WTC11 (cell line): ENCODE results near the gene SPRY2.

Experiments
- CREB1 ChIP-seq: sonication (generic); formaldehyde crosslinking; IDR thresholded peaks from 2 replicates; pipeline ENCODE4 v1.8.0; 2023; ENCODE audit warnings: mild to moderate bottlenecking, missing genetic modification reagents
- CTCF ChIP-seq: fragments of 200-600 bp; IDR thresholded peaks from 2 replicates; pipeline ENCODE4 v1.8.0; 2022; ENCODE audit warnings: antibody characterized with exemption
- ZNF671 ChIP-seq: fragments of 250-450 bp; sonication (Bioruptor Pico); IDR thresholded peaks from 2 replicates; pipeline ENCODE4 v1.8.0; 2021; ENCODE audit warnings: mild to moderate bottlenecking

GRCh38 chr13:80359778-80360452, 19.0 kb upstream of the SPRY2 start:
- no peak for TF ChIP-seq CTCF
- TF ChIP-seq ZNF671 (CRISPR knock-in tag) = no peak
- 0 out of 2 replicates have a peak, but pooled peaks have one; percentile 26 for TF ChIP-seq CREB1 (CRISPR knock-in tag)
